NOMO-1 treated with DMSO at 0.1 percent for 48 hours (cell line): ENCODE measurements around the gene VDAC1.
"Not testable (repeated sequence)": the region's sequence is repeated elsewhere in the genome, so short reads cannot be mapped to it uniquely, and the experiment has no call there.

Experiments
- DNase-seq: peaks from one replicate; lab custom pipeline; 2025; ENCODE audit not compliant: unreplicated experiment; lab: John Stamatoyannopoulos, UW

The VDAC1 gene

DNA sequence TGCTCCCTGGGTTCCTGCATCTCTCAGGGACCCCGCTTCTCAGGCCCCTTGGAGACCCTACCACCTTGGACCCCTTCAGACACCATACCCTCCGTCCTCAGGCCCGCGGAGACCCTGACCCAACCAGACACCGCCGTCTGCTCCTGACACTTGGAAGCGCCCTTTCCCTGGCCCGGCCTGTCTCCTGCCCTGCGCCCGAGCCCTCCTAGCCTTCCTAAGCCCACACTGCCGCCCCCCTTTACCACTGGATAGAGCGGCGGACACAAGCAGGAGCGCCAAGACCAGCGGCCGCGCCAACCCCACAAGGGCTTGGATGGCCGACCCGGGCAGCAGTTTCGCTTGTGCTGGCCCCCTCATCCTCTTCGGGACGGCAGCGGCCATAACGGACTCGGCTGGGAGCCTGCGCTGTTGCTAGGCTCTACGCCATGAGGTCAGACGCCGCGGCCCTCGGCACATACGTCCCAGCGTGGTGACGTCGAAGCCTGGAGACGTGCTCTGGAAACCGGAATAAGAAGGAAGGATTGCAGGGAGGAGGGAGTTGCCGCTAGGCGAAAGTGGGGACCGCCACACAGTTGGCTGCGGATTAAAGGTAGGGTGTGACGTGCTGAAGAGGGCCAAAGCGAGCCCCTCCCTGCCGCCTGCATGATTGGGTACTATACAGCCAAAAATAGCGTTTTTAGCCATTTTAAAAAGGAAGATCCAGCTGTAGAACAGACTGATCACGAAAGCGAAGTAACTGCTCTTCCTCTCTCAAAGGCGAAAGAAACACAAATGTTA, 36.4 kb downstream of the VDAC1 start, which contains the start of gene C5orf15:
Gene C5orf15, minus strand, starts transcription at position 422 of the 777 bp plus-strand sequence. Its CDS starts 41 bp downstream, at position 381.
- DNase-seq = peak; percentile 99

- DNase-seq = no peak
These were observed 37.0 kb downstream of the VDAC1 start for GRCh38 chr5:133967698-133968203.

- no peak for DNase-seq
These were observed 37.7 kb downstream of the VDAC1 start for GRCh38 chr5:133967124-133967523.

GRCh38 chr5:133966090-133966489, 38.7 kb downstream of the VDAC1 start:
- DNase-seq = no peak

DNA sequence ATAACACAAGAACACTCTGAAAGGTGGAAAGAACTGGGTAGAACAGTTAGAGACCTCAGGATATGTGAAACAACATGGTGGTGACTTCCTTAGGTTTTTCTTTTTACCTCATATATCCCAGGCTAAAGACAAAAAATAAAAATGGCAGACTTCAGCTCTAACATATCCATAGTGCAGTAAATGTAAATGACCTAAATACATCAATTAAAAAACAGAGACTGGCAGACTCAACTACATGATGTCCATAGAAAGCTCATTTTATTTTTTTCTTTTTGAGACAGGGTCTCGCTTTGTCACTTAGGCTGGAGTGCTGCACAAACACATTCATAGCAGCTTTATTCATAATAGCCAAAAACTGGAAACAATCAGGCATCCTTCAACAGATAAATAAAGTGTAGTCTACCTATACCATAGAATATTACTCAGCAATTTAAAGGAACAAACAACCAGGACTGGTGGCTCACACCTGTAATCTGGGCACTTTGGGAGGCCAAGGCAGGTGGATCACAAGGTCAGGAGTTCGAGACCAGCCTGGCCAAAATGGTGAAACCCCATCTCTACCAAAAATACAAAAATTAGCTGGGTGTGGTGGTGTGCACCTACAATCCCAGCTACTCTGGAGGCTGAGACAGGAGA, 41.2 kb downstream of the VDAC1 start:
- no peak for DNase-seq

GRCh38 chr5:133962801-133963476, 41.8 kb downstream of the VDAC1 start:
- no peak for DNase-seq

DNA sequence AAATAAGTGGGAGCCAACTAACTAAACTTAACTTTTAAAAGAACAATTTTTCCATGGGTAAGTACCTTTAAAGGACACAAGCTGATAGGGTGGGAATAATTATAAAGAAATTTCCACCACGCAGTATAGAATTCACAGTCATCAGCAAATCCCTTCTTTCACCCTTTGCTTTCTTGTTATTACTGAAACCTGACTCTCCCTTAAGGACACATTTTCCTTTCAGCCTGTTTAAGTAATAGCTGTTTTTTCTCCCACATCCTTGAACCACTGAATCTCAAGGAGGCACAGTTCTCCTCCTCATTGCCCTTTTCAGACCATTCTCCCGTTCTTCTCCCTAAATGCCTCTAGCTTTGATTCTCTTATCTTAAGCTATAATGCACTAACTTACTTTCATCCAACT, 42.6 kb downstream of the VDAC1 start:
- DNase-seq = no peak

- no peak for DNase-seq
These were observed 45.1 kb downstream of the VDAC1 start for GRCh38 chr5:133959643-133960042.

GRCh38 chr5:133957591-133957990, 47.2 kb downstream of the VDAC1 start:
- DNase-seq = no peak

DNA sequence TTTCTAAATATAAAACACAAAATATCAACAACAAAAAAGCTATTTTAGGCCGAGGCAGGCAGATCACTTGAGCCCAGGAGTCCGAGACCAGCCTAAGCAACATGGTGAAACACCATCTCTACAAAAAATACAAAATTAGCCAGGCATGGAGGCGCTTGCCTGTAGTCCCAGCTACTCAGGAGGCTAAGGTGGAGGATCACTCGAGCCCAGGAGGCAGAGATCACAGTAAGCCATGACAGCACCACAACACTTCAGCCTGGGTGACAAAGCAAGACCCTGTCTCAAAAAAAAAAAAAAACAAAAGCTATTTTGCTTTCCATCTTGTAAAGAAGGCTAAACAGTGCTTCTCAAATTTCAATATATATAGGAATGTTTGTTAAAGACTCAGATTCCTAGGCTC, 47.7 kb downstream of the VDAC1 start:
- DNase-seq = no peak

DNA sequence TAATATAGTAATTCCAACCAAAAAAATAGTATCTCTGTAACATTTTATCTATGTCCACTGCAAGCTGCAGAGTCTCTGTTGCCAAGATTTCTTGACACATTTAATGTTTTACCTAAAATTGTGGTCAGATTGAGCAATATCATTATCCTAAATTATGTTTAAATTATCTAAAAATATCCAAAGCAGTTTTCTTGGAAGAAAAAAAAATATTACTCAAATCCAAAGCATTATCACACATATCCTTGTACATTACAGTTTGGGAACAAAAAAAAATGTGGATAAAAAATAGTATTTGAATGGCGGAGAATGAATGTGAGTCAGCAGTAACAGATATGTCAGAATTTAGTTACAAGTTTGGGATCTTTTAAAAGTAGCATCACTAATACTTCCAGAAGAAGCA, 48.6 kb downstream of the VDAC1 start:
- not testable (repeated sequence) for DNase-seq

DNA sequence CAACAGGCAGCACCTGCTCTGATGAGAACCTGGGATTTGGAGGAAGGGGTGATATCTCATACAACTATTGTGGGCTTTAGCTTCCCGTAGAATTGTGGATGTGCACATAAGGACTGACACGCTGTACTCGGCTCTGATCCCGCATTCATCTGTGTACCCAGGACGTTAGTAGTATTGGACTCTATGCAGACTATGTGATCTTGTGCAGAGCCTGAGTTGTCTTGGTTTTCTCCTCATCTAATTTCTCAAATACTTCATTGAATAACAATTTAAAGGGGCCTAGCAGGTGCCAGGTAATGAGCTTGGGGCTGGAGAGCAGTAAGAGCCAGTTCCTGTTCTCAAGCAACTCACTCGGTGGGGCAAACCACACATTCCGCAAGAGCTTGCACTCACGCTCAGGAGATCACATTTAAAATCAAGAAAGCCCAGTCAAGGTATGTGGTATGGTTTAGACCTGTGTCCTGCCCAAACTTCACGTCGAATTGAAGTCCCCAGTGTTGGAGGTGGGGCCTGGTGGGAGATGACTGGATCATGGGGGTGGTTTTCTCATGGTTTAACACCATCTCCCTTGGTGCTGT, 51.1 kb downstream of the VDAC1 start:
- DNase-seq = peak; percentile 32

DNA sequence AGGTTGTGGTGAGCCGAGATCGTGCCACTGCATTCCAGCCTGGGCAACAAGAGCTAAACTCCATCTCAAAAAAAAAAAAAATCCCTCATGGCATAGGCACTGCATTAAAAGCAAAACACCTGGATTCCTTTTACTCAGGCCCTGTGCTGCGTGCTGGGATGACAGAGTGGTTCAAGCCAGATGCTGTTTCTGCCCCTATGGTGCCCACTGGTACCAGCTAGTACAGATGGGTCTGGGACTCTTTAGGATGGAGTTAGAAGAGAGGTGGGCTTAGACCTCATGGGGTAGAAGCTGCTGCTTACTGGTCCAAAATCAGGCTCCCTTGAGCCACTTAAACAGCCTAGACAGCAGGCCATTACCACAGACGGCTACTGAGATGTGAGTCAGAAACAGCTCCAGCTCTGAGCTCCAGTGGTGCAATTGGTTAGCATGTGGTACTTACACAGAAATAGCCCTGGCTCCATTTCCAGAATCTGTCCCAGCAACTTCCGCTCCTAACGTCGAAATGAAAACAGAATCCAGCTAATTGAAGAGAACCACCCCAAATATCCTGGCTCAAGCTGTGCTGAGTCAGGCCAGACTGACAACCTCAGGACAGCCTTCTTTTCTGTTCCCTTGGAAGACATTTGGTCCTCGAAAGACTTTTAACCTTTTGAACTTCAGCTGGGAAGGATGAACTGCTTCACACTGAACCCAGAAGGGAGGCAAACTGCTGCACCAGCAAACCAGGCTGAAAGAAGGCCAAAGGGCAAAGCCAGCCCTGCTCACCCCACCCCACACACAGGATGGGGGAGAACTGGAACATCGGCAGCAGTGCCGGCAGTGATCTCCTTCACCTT, 51.8 kb downstream of the VDAC1 start:
- DNase-seq = peak; percentile 74

DNA sequence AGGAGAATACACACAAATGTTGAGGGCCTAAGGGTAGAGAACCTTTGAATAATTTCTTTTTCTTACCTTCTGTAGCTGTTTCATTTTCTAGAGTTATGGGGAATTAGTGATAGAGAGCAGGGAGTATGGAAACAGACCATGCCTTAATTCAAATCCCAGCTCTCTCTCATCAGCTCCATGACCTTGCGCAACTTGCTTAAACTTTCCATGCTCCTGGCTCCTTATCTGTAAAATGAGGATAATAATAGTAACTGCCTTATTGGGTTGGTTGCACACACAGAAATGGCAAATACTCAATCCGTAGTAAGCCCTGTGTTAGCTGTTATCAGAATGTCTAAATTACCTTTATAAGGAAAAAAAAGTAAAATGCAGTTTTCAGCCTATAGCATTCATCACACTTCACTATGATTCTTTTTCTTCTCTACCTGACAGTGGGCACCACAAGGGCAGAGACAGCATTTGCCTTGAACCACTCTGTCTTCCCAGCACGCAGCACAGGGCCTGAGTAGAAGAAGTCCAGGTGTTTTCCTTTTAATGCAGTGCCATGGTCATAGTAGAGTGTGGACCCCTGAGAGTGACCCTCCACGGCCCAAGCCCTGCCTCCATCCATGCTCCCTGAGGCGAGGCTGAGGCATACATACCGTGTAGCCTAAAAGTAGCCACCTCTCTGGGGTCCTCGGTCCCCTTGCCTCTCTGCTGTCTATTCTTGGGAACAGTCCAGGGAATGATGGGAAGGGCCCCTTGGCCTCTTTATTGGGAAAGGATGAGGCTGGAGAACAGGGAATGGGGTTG, 53.8 kb downstream of the VDAC1 start:
- no peak for DNase-seq

- no peak for DNase-seq
These were observed 56.1 kb downstream of the VDAC1 start for GRCh38 chr5:133948721-133949120.

DNA sequence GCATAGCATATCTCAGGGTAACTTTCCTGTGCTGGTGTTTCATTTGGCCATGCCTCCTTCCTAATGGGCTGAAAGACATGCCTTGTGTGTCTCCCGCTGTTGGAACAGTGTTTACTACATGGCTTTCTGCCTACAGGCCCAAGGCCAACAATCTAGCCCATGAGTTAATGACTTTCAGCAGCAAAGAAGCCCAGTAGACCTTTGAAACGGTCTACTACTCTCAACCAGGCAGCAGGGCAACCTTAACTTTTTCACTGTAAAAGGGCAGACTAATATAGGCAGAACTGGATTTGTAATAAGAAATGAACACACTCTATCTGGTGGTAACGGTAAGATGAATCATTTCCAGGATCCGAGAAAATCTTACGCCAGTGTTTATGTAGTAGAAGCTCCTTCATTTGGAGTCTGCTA, 57.3 kb downstream of the VDAC1 start:
- no peak for DNase-seq

DNA sequence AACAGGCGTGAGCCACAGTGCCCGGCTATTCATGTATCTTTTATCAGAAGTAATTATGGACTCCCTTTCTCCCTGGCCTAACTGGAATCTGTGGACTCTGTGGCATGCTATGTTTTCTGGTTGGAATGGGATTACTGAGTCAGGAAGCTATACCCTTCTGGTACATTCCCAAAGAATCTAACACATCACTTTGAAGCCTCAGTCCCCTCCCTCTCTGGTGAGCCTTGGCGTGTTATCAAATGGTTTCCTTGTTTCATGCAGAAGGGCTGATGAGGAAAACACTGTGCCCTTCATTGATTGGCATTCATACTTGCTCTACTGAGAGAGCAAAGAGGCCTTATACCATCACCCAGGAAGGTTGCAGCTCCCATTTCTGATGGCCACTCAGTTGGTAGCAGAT, 59.2 kb downstream of the VDAC1 start:
- DNase-seq = no peak

DNA sequence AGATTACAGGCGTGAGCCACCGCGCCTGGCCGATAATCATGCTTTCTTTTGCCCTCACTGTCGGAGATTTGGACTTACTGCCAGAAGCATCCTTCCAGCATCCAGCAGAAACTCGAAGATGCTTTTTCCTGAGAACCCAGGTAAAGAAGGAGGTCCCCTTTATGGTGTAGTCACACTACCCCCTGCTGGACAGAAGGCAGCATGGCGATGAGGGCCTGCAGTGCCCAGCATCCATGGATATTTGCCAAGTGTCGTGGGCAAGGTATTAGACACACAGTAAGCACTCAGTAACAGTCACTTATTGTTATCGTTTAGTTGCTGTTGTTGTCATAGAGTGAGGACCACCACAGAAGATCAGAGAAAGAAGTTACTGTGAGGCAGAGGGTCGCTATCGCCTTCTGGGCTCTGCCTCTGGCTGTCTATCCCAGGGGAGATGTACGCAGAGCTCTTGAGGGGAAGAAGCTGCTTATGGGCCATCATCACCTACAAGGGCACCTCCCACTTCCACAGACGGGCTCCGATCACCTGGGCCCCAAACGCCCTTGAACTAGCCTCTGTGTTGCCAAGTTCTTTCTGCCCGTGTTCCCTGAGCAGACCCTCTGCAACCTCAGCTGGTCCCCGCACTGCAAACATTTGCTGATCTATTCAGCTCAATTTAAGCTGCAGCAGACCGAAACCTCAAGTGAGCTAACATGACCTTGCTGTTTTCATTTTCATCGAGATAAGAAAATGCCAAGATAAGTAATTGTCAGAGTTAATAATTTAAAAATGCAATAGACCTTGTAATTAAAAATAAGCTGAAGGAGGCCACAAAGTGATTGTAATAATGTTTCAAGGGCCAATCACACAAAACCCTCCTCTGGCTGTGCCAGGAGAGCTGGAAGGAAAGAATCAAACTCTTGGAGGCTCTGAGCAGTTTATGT, 60.3 kb downstream of the VDAC1 start:
- DNase-seq = peak; percentile 21

DNA sequence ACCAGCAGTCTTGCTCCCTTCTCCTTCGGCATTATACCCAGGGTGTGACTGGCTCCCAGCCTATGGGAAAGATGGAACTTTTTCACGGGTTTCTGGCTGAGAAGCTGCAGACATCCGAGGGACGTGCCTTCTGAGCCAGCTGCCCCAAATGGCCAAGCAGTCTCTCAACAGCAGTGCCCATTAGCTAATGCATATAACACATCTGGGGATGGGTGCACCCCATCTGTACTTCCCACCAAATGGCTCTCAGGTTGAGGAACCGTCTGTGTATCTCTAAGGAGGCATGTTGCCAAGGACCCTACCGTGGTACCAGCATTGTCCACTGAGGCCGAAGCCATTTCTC, 61.3 kb downstream of the VDAC1 start:
- DNase-seq = no peak
